Endothelial cell (in vitro differentiated cells): ENCODE measurements around the gene SORL1-AS1.

ENCODE experiments used
- DNase-seq: peaks from one replicate; pipeline ENCODE4 v3.0.0; 2021; ENCODE audit warnings: low spot score
- H3K27ac Mint-ChIP-seq: one replicate; pipeline ENCODE4 v1.8.0; 2021; ENCODE audit warnings: mixed read lengths, inconsistent platforms; ENCODE audit not compliant: unreplicated experiment
- H3K27me3 Mint-ChIP-seq: one replicate; pipeline ENCODE4 v1.8.0; 2021; ENCODE audit warnings: mild to moderate bottlenecking, moderate library complexity, mixed read lengths, inconsistent platforms; ENCODE audit not compliant: unreplicated experiment
- H3K36me3 Mint-ChIP-seq: one replicate; pipeline ENCODE4 v1.8.0; 2021; ENCODE audit warnings: mild to moderate bottlenecking, low read depth, mixed read lengths, inconsistent platforms; ENCODE audit not compliant: unreplicated experiment
- H3K4me1 Mint-ChIP-seq: one replicate; pipeline ENCODE4 v1.8.0; 2021; ENCODE audit warnings: mild to moderate bottlenecking, mixed read lengths, inconsistent platforms; ENCODE audit not compliant: unreplicated experiment
- H3K4me3 Mint-ChIP-seq: one replicate; pipeline ENCODE4 v1.8.0; 2021; ENCODE audit warnings: mild to moderate bottlenecking, mixed read lengths, inconsistent platforms; ENCODE audit not compliant: unreplicated experiment
- H3K9me3 Mint-ChIP-seq: one replicate; pipeline ENCODE4 v1.8.0; 2021; ENCODE audit warnings: mixed read lengths, inconsistent platforms; ENCODE audit not compliant: unreplicated experiment
- TF ChIP-seq, protein P1 (sequence below): fragments of 200-600 bp; sonication (generic); IDR thresholded peaks from one replicate; pipeline ENCODE4 v1.5.0; 2021; ENCODE audit warnings: antibody characterized with exemption; ENCODE audit not compliant: unreplicated experiment

SORL1-AS1 gene

DNA sequence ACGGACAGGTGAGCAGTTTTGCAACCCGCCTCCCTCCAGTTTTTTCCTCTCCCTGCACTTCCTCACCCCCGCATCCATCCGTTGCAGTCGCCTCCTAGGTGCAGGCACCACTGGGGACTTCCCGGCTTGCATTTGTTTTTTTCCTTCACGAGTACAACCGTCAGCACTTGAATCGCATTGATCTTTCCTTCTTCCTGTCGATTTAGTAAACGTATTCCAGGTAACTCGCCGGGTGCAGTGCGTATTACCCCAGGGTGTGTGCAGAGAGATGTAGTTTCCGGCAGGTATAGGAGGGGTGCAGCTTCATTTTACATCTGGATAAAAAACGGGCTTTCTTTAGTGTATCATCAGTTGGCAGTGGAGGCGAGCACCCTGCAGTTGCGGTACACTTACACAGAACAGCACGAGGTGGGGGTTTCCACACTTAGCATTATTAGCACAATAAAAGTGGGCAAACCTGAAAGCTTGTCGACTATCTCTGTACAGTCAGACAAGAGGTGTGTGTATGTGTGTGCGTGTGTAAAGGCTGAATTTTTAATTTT is at the start of gene SORL1-AS1:
Gene SORL1-AS1, minus strand, starts transcription at position 359 of the 542 bp plus-strand sequence.
- Mint-ChIP-seq H3K4me3 (peak within 1 kb of the TSS; percentile 95), H3K4me1 (peaks cover 10% of the 10 kb centered on the region), H3K36me3 (no peaks in the 10 kb centered on the region), H3K27ac (peak within 1 kb of the TSS; percentile 2), H3K9me3 (no peaks in the 10 kb centered on the region), H3K27me3 (peaks cover 8% of the 10 kb centered on the region)
- no peak for DNase-seq
- TF ChIP-seq, protein P1, sequence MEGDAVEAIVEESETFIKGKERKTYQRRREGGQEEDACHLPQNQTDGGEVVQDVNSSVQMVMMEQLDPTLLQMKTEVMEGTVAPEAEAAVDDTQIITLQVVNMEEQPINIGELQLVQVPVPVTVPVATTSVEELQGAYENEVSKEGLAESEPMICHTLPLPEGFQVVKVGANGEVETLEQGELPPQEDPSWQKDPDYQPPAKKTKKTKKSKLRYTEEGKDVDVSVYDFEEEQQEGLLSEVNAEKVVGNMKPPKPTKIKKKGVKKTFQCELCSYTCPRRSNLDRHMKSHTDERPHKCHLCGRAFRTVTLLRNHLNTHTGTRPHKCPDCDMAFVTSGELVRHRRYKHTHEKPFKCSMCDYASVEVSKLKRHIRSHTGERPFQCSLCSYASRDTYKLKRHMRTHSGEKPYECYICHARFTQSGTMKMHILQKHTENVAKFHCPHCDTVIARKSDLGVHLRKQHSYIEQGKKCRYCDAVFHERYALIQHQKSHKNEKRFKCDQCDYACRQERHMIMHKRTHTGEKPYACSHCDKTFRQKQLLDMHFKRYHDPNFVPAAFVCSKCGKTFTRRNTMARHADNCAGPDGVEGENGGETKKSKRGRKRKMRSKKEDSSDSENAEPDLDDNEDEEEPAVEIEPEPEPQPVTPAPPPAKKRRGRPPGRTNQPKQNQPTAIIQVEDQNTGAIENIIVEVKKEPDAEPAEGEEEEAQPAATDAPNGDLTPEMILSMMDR = no peak

DNA sequence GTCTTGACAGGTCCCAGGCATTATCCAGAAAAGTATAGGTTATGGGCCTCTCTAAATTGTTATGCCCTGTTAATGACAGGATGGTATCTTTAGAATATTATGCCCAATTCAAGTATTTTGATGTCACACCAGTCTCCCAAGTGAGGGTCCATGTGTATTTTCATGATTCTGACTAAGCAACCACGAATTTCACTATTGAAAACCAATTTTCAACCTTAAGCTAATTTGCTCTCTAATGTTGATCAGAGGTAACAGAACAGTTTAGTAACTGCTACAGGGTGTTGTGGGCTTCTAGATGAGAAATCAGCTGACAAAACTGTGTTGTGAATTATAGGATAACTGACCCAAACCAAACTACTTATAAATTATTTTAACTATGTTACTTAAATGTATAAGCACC is 48.0 kb upstream of the SORL1-AS1 start:
- peaks cover 14% of the 10 kb centered on the region for H3K4me1 Mint-ChIP-seq
- no peak for DNase-seq
- no peak overlapping the region for H3K4me3 Mint-ChIP-seq
- no peak overlapping the region for H3K27ac Mint-ChIP-seq
- H3K27me3 Mint-ChIP-seq = peaks cover 5% of the 10 kb centered on the region
- TF ChIP-seq, protein P1 = no peak
- H3K36me3 Mint-ChIP-seq = peaks cover 3% of the 10 kb centered on the region
- no peaks in the 10 kb centered on the region for H3K9me3 Mint-ChIP-seq

DNA sequence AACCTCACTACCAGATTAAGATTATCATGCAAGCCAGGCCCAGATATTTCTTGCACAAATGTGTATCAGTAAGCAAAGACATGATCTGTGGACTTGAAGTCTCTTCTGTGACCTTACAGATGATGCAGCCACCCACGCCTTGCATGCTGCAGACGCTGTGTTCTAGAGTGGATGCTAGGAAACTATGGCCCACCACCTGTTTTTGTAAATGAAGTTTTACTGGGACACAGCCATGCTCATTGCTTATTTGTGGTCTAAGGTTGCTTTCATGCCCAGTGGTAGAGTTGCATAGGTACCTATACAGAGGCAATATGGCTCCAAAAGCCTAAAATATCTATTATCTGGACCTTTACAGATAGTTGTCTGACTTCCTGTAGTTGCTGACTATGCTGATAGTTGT is 47.5 kb upstream of the SORL1-AS1 start:
- no peak overlapping the region for H3K4me3 Mint-ChIP-seq
- H3K9me3 Mint-ChIP-seq = no peaks in the 10 kb centered on the region
- TF ChIP-seq, protein P1 = no peak
- no peak overlapping the region for H3K27ac Mint-ChIP-seq
- peaks cover 3% of the 10 kb centered on the region for H3K36me3 Mint-ChIP-seq
- H3K27me3 Mint-ChIP-seq = peaks cover 5% of the 10 kb centered on the region
- H3K4me1 Mint-ChIP-seq = peaks cover 18% of the 10 kb centered on the region
- no peak for DNase-seq

DNA sequence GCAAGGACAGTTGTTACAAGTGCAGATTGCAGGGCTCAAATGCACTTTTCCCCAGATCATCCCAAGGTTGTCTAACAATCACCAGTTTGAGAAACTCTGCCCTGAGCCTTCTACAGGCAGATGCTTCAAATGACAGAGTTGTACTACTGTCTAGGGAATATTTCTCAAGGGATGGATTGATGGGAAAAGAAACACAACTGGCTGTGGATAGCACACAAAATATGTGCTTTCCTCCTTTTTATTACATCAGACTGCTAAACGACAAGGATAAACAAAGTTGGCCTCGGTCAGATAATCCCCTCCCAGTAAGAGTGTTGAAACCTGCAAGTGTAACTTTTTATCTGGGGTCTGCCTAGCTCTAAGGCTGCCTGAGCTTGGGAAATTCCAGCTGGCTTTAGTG is 46.6 kb upstream of the SORL1-AS1 start:
- DNase-seq = no peak
- H3K4me3 Mint-ChIP-seq = no peak overlapping the region
- H3K27ac Mint-ChIP-seq = no peak overlapping the region
- peaks cover 5% of the 10 kb centered on the region for H3K27me3 Mint-ChIP-seq
- TF ChIP-seq, protein P1 = no peak
- H3K9me3 Mint-ChIP-seq = no peaks in the 10 kb centered on the region
- H3K4me1 Mint-ChIP-seq = peaks cover 23% of the 10 kb centered on the region
- peaks cover 3% of the 10 kb centered on the region for H3K36me3 Mint-ChIP-seq

DNA sequence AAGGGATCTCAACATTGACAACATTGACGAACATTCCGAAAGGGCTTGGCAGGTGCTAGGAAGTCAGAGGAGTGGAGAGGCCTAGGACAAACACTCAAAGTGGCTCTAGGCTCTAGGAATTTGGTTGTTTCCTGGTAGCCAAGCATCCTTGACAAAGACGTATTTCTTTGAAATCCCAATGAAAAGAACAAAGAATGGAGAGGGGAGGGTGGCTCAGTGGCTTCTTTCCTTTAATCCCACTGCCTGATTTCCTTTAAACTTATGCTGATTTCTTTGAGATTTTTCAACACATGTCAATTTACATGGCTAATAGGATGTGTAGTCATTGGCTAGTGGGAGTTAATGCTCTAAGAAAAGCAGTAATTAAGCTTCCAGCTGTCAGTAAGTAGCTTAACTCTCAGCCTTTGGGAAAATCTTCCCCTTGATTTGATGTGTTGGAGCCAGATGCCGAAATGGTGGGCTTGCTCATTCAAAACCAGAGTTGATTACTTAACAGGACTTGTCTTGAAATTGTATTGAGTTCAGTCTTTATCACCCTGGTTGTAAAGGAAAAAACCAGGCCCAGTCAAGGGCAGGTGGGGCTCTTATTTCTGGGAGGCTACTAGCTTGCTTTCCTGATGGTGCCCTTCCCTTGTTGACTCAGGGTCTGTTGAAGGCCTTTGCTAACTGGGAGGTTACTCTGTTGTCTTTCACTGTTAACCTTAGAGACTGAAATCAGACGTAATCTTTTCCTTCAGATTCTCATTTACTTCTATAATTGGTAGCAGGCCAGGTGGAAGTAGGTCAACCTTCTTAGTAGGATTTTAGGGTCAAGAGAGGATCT is 44.6 kb upstream of the SORL1-AS1 start:
- Mint-ChIP-seq H3K27me3 (peaks cover 5% of the 10 kb centered on the region), H3K4me3 (no peak overlapping the region), H3K27ac (no peak overlapping the region), H3K4me1 (peaks cover 27% of the 10 kb centered on the region), H3K9me3 (no peaks in the 10 kb centered on the region), H3K36me3 (peaks cover 3% of the 10 kb centered on the region)
- TF ChIP-seq, protein P1 = no peak
- no peak for DNase-seq
